H1 (cell line): Measurements from ENCODE around the gene CDYL. TPM values are rescaled to one million over a fixed set of nuclear protein-coding genes. Genes with fewer than 3 reads are reported as not detected.

Source experiments
- CTCF ChIA-PET: fragments of 300-600 bp; sonication (Branson Sonifier 250); formaldehyde crosslinking; loops from one replicate; lab custom pipeline; 2021; ENCODE audit not compliant: partially characterized antibody; lab: Charles Lee
- POLR2A ChIA-PET: fragments of 300-600 bp; sonication (Branson Sonifier 250); formaldehyde crosslinking; loops from one replicate; lab custom pipeline; 2021; ENCODE audit warnings: inconsistent platforms; ENCODE audit not compliant: partially characterized antibody; lab: Charles Lee
- DNase-seq, 2 experiments: peaks; one replicate each; pipeline versions ENCODE4 v3.0.0 to v3.0.0-alpha.2; 2010 to 2022; ENCODE audit warnings: low spot score in 2 of 2, low read depth in 1 of 2, mixed read lengths in 1 of 2
- FAIRE-seq: peaks from 2 replicates; lab custom pipeline; 2011; peaks lifted over from hg19 to GRCh38; lab: Jason Lieb, UNC
- H2AFZ ChIP-seq: 2 replicates; pipeline ENCODE4 v1.8.1; 2012; ENCODE audit warnings: low read length, inconsistent platforms
- H2AK5ac ChIP-seq: 2 replicates; pipeline ENCODE4 v1.6.1; 2013; ENCODE audit warnings: low read depth, low read length
- H2BK120ac ChIP-seq: replicated peaks from 2 replicates; pipeline ENCODE3; 2013; ENCODE audit warnings: low read depth, low read length, inconsistent platforms
- H2BK12ac ChIP-seq: 2 replicates; pipeline ENCODE4 v1.6.1; 2013; ENCODE audit warnings: low read depth, low read length
- H2BK15ac ChIP-seq: 2 replicates; pipeline ENCODE4 v1.6.1; 2013; ENCODE audit warnings: low read length
- H2BK20ac ChIP-seq: 2 replicates; pipeline ENCODE4 v1.6.1; 2013; ENCODE audit warnings: low read length
- H2BK5ac ChIP-seq: 2 replicates; pipeline ENCODE4 v1.6.1; 2013; ENCODE audit warnings: low read depth, low read length
- H3K14ac ChIP-seq: 2 replicates; pipeline ENCODE4 v1.6.1; 2013; ENCODE audit warnings: inconsistent platforms; ENCODE audit not compliant: insufficient read length
- H3K18ac ChIP-seq: 2 replicates; pipeline ENCODE4 v1.6.1; 2013; ENCODE audit warnings: low read length; ENCODE audit errors: extremely low read depth
- H3K23ac ChIP-seq: 2 replicates; pipeline ENCODE4 v1.6.1; 2013; ENCODE audit warnings: inconsistent platforms; ENCODE audit not compliant: insufficient read length
- H3K23me2 ChIP-seq: 2 replicates; pipeline ENCODE4 v1.6.1; 2013; ENCODE audit warnings: low read depth, low read length
- H3K27ac ChIP-seq: 2 replicates; pipeline ENCODE4 v1.6.1; 2011; ENCODE audit warnings: low read depth, low read length, inconsistent platforms
- H3K27me3 ChIP-seq, 4 experiments: replicated peaks in 1 of 4; 1 replicate in 1 of 4; 2 replicates in 3 of 4; pipeline versions ENCODE4 v1.6.1 to v1.8.1; 2011 to 2013; ENCODE audit warnings: low read length in 3 of 4, mild to moderate bottlenecking in 3 of 4, inconsistent platforms in 2 of 4, mixed read lengths in 2 of 4, moderate library complexity in 1 of 4; ENCODE audit not compliant: control insufficient read depth in 3 of 4, insufficient read depth in 3 of 4; ENCODE audit errors: extremely low read depth in 1 of 4
- H3K36me3 ChIP-seq, 4 experiments: 2 replicates each; pipeline versions ENCODE4 v1.6.1 to v1.8.1; 2011 to 2013; ENCODE audit warnings: mild to moderate bottlenecking in 4 of 4, low read length in 3 of 4, moderate library complexity in 2 of 4, control low read depth in 1 of 4, inconsistent platforms in 1 of 4; ENCODE audit not compliant: insufficient read depth in 4 of 4, control insufficient read depth in 2 of 4
- H3K4ac ChIP-seq: replicated peaks from 2 replicates; pipeline ENCODE3; 2013; ENCODE audit warnings: low read length, low read depth, mixed read lengths, inconsistent platforms; ENCODE audit not compliant: insufficient read length
- H3K4me1 ChIP-seq, 4 experiments: replicated peaks in 1 of 4; 1 replicate in 1 of 4; 2 replicates in 3 of 4; pipeline versions ENCODE4 v1.6.1 to v1.8.1; 2011 to 2013; ENCODE audit warnings: low read length in 3 of 4, inconsistent platforms in 2 of 4, mixed read lengths in 1 of 4; ENCODE audit not compliant: insufficient read depth in 4 of 4, control insufficient read depth in 3 of 4
- H3K4me2 ChIP-seq, 2 experiments: 2 replicates each; pipeline versions ENCODE4 v1.6.1 to v1.8.1; 2011 to 2013; ENCODE audit warnings: low read depth in 2 of 2, low read length in 2 of 2, control low read depth in 1 of 2, inconsistent platforms in 1 of 2, mild to moderate bottlenecking in 1 of 2; ENCODE audit not compliant: insufficient read depth in 1 of 2
- H3K4me3 ChIP-seq, 4 experiments: fragments of 200-600, 300-600 bp in 1 of 4; sonication (generic), shearing (Covaris generic), sonication (Bioruptor Twin) in 1 of 4; 2 replicates each; pipeline versions ENCODE4 v1.5.1 to v1.8.1; 2011 to 2016; ENCODE audit warnings: low read length in 4 of 4, low read depth in 3 of 4, control low read depth in 2 of 4, inconsistent platforms in 2 of 4, mild to moderate bottlenecking in 2 of 4, mixed read lengths in 1 of 4, moderate library complexity in 1 of 4; ENCODE audit not compliant: insufficient read depth in 2 of 4; ENCODE audit errors: extremely low read depth in 1 of 4
- H3K56ac ChIP-seq: replicated peaks from 2 replicates; pipeline ENCODE3; 2013; ENCODE audit warnings: low read depth, mild to moderate bottlenecking, mixed read lengths, low read length, inconsistent platforms; ENCODE audit not compliant: insufficient read length
- H3K79me1 ChIP-seq: 2 replicates; pipeline ENCODE4 v1.6.1; 2013; ENCODE audit warnings: low read depth, low read length, control low read depth
- H3K79me2 ChIP-seq, 2 experiments: 2 replicates each; pipeline versions ENCODE4 v1.6.1 to v1.8.1; 2012 to 2013; ENCODE audit warnings: low read length in 2 of 2, mild to moderate bottlenecking in 2 of 2, inconsistent platforms in 1 of 2; ENCODE audit not compliant: insufficient read depth in 2 of 2, control insufficient read depth in 1 of 2
- H3K9ac ChIP-seq, 4 experiments: replicated peaks in 1 of 4; 1 replicate in 1 of 4; 2 replicates in 3 of 4; pipeline versions ENCODE4 v1.6.1 to v1.8.1; 2011 to 2013; ENCODE audit warnings: low read depth in 3 of 4, low read length in 3 of 4, control low read depth in 2 of 4, mild to moderate bottlenecking in 2 of 4, moderate library complexity in 2 of 4, inconsistent platforms in 1 of 4; ENCODE audit errors: extremely low read depth in 1 of 4
- H3K9me3 ChIP-seq, 2 experiments: 2 replicates each; pipeline versions ENCODE4 v1.6.1 to v1.8.1; 2012 to 2013; ENCODE audit warnings: mild to moderate bottlenecking in 2 of 2, moderate library complexity in 2 of 2, control low read depth in 1 of 2, inconsistent platforms in 1 of 2, low read depth in 1 of 2, low read length in 1 of 2, mixed read lengths in 1 of 2; ENCODE audit not compliant: insufficient read depth in 2 of 2
- H4K20me1 ChIP-seq, 2 experiments: replicated peaks in 1 of 2; 2 replicates each; pipeline versions ENCODE3 to v1.8.1; 2011 to 2013; ENCODE audit warnings: inconsistent platforms in 2 of 2, low read length in 2 of 2, mild to moderate bottlenecking in 1 of 2; ENCODE audit not compliant: insufficient read depth in 2 of 2, control insufficient read depth in 1 of 2
- H4K5ac ChIP-seq: 2 replicates; pipeline ENCODE4 v1.6.1; 2013; ENCODE audit warnings: low read length, low read depth, mixed read lengths, inconsistent platforms; ENCODE audit not compliant: insufficient read length
- H4K8ac ChIP-seq: 2 replicates; pipeline ENCODE4 v1.8.0; 2013; ENCODE audit warnings: mild to moderate bottlenecking, moderate library complexity, low read length, inconsistent platforms; ENCODE audit not compliant: insufficient read depth; ENCODE audit errors: extremely low read depth
- H4K91ac ChIP-seq: replicated peaks from 2 replicates; pipeline ENCODE3; 2013; ENCODE audit warnings: low read length, mixed read lengths, inconsistent platforms; ENCODE audit not compliant: insufficient read length
- HDAC2 ChIP-seq, 2 experiments: fragments of 300-600 bp in 1 of 2; sonication (generic) in 1 of 2; IDR thresholded peaks; 2 replicates each; pipeline ENCODE4 v1.6.1; 2011 to 2012; ENCODE audit warnings: low read depth in 2 of 2, low read length in 2 of 2, mild to moderate bottlenecking in 2 of 2, moderate library complexity in 2 of 2, borderline replicate concordance in 1 of 2, inconsistent platforms in 1 of 2
- WGBS, 2 experiments: shearing (Covaris generic) in 1 of 2; methylation state at CpG; one replicate each; pipeline versions ENCODE4 v1.1.6 to v1.1.7; 2013 to 2015; ENCODE audit warnings: low lambda C conversion rate in 2 of 2, mixed read lengths in 2 of 2, inconsistent platforms in 1 of 2, low coverage in 1 of 2, missing lambda C conversion rate in 1 of 2; ENCODE audit not compliant: insufficient replicate concordance in 2 of 2, insufficient coverage in 1 of 2, insufficient read length in 1 of 2; ENCODE audit errors: extremely low coverage in 1 of 2, missing lambda C conversion rate in 1 of 2; 5-methylcytosine and 5-hydroxymethylcytosine counted together
- polyA plus RNA-seq, 7 experiments: library from polyadenylated mRNA; depleted of rRNA in 3 of 7; stranded (reverse) in 5 of 7; unstranded in 2 of 7; fragments of >200 nt in 5 of 7; fragments of 200-250 nt in 2 of 7; gene quantifications; 1 replicate in 5 of 7; 2 replicates in 1 of 7; 4 replicates in 1 of 7; pipeline versions ENCODE4 v1.2.1 to v1.2.3, GENCODE V29; 2011 to 2013; ENCODE audit warnings: missing spikeins in 2 of 7, mixed read lengths in 2 of 7
- total RNA-seq: library from RNA; stranded (reverse); fragmentation: NEBNext Ultra II Directional; extraction: Animal tissue kit (Norgen Biotek cat#: 25700); gene quantifications from 2 replicates; pipeline ENCODE4 v1.2.1, GENCODE V29; 2021

Gene CDYL
- total and polyA plus RNA-seq, 2 of the 8 experiments (the other 6 are each of a cell fraction or from before 2014, with no cell fraction given) = 56.4 to 119 TPM

GRCh38 chr6:4803343-4803744 is 27.1 kb downstream of the CDYL start:
- no peak overlapping the region for H3K14ac ChIP-seq

More at GRCh38 chr6:4803343-4803744, 27.1 kb downstream of the CDYL start:
- DNase-seq (no peak), FAIRE-seq (no peak)
- Histone ChIP-seq H2BK20ac (no peak overlapping the region), H3K27me3 (no peaks in the 10 kb centered on the region), H3K36me3 (0 out of 8 replicates have a peak, but pooled peaks cover 0 to 5% (median 0%) of the 10 kb centered on the region in 4 experiments), H3K79me1 (peaks cover 21% of the 10 kb centered on the region; the same call in 1 of the 2 replicates), H3K4ac (no peak overlapping the region), H3K23ac (no peak overlapping the region), H3K4me2 (no peak overlapping the region), H2AFZ (no peak overlapping the region), H4K20me1 (peaks cover 44 to 73% of the 10 kb centered on the region in 2 experiments), H3K79me2 (peaks cover 38 to 100% of the 10 kb centered on the region in 2 experiments), H3K4me3 (no peak overlapping the region), H2BK5ac (no peak overlapping the region), H4K8ac (no peak overlapping the region), H3K23me2 (no peaks in the 10 kb centered on the region), H3K18ac (no peak overlapping the region), H2BK12ac (no peak overlapping the region), H3K9me3 (no peaks in the 10 kb centered on the region), H2BK120ac (no peak overlapping the region), H2AK5ac (no peak overlapping the region), H3K27ac (no peak overlapping the region), H2BK15ac (no peak overlapping the region), H3K56ac (no peak overlapping the region), H4K91ac (no peak overlapping the region), H3K9ac (no peak overlapping the region), H3K4me1 (peaks cover 5 to 19% (median 11%) of the 10 kb centered on the region in 4 experiments), H4K5ac (no peak overlapping the region)
- WGBS, 2 experiments = 88% methylated on average over 5 of the region's 5 CpGs; no CpG with 5 or more reads in 1 of the 2 experiments
- POLR2A ChIA-PET = interaction anchor here (0.7 to 1.3 kb wide), 2 partner anchors 10 to 930 kb away, joined by 3 read pairs; no protein-coding TSS in a partner anchor
- CTCF ChIA-PET = interaction anchor here (0.6 to 5.8 kb wide), 6 partner anchors 9 to 484 kb away, joined by 3 to 45 read pairs (median 4); no protein-coding TSS in a partner anchor
- TF ChIP-seq HDAC2 (IDR thresholded peaks at IDR 0.05; ENCODE audit: borderline replicate concordance in 1 of 2, low read depth in 2 of 2, low read length in 2 of 2) = no peak
- TF ChIP-seq, all 59 proteins: peak for 0
